Central memory CD4-positive, alpha-beta T cell (primary cell): ENCODE measurements around the gene RIPOR2.
"Not testable (repeated sequence)": the region's sequence is repeated elsewhere in the genome, so short reads cannot be mapped to it uniquely, and the experiment has no call there.

Experiments
- DNase-seq: peaks from one replicate; pipeline ENCODE4 v3.0.0; 2022

Gene RIPOR2

DNA sequence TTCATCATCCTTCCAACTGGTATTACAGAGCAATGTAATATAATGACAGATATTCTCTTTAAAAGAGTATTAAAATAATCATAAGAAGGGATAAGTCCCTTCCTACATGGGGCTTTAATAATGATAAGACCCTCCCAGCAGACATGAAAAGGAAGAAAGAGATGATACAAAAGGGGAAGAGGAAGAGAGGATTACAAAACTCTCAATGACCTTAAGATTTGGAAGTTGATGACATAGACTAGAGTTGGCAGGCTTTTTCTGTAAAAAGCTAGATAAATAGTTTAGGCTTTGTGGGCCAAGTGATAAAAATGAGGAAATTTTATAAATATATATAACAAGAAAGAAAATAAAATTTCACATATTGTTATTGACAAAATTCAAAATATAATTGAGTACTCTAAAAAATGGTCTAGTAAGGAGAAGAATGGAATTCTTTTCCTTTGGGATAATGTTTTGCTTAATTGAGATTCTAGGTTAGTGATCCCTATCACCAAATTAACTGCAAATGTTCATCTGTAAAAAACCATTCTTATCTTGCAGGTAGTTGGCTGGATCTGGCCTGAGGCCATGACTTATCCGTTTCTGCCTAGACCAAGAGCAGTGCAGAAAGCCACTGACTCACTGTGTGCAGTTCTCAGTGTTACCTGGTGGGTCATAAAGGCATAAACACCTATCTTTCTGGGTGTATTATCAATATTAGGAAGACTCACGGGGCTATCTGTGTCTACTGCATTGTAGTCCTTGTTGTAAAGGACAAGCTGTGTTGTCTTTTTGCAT is 11.0 kb downstream of the RIPOR2 start:
- DNase-seq, result no peak

DNA sequence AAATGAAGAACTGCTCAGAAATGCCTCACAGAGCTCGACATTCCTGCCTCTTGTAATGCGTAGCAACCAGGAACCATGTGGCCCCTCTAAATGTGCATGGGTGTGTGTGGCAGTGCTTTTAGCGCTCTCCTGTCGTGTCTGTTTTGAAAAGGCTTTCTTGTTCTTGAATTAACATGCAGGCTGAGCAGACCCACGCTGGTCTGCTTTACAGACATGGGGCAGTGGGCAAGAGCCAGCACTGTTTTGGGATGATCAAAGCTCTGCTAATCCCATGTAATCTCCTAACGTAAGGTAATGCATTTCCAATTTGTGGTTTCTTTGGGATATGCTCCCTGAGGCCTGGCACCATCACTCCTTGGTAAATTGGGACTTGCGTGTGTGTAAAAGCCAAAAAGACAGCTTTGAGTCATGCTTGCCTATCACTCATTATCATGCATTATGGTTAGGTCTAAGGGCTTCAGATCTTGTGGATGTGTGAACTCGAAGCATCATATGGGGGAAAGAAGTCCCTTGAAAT is 11.8 kb downstream of the RIPOR2 start:
- no peak for DNase-seq

- DNase-seq, result no peak
Measured at GRCh38 chr6:24922814-24923213, 12.9 kb downstream of the RIPOR2 start.

- DNase-seq, result no peak
Measured at GRCh38 chr6:24922170-24922569, 13.6 kb downstream of the RIPOR2 start.

DNA sequence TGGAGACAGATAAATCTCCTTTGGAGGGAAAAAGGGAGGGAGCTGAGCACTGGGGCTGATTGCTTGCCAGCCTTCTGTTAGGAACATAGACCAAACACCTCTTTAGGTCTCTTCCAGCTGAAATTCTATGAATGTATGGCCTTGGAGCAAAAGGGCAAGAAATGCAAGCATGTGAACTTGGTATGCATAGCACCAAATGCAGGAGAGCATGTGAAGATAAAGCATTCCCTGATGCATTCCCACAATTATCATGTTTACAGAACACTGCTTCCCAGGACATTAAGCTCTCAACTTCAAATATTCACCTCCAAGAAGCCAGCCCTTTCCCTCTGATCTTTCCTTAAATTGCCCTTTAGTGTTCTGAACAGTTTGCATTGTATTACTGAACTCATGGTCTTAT is 15.6 kb downstream of the RIPOR2 start:
- no peak for DNase-seq

GRCh38 chr6:24919056-24919892 is 16.5 kb downstream of the RIPOR2 start:
- DNase-seq, result no peak

DNA sequence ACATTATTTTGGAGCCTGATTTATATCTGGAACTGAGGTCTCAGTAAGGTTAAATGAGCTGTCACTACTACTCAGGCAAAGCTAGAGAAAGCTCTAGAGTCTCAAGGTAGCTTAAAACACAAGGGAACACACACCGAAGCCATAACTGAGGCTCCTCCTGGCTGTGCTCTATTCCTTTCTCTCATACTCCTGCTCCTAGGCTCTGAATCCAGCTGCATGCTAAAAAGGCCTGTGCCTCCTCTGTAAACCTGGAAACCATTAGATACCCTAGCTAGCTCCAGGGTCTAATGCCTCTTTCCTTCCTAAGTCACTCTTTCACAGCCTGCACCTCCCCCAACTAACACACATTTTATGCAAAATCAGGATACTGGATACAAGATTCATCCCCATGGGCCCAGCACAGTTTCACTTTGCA is 17.1 kb downstream of the RIPOR2 start:
- DNase-seq, result no peak

- no peak for DNase-seq
Measured at GRCh38 chr6:24916496-24916895, 19.3 kb downstream of the RIPOR2 start.

GRCh38 chr6:24915641-24916040 is 20.1 kb downstream of the RIPOR2 start:
- DNase-seq, result no peak

- DNase-seq, result not testable (repeated sequence)
Measured at GRCh38 chr6:24914082-24914481, 21.7 kb downstream of the RIPOR2 start.

DNA sequence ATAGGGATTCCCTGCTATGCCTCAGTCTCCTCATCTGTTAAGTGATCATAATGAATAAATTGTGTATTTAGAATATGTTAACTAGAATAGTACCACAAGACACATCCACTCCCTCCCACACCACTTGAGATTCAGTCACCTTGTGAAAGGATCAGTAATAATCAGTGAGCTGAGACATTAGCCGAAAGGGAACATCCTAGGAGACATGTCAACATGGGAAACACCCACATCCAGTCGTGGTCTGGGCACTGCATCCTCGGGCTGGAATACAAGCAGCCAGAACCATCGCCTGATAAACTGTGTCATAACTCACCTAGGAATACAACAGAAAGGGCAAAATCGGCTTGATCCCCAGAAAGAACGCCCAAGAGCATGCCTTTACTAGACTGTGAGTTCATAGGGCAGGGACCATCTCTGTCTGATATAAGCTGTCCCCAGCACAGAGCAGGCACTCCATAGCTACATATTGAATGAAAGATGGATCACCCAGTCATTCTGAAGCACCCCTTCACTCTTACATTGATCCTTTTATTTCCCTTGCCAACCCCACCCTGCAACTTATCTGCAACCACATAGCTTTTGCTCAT is 23.9 kb downstream of the RIPOR2 start:
- DNase-seq, result no peak

- peak; percentile 35 for DNase-seq
Measured at GRCh38 chr6:24910961-24911725, 24.6 kb downstream of the RIPOR2 start.

DNA sequence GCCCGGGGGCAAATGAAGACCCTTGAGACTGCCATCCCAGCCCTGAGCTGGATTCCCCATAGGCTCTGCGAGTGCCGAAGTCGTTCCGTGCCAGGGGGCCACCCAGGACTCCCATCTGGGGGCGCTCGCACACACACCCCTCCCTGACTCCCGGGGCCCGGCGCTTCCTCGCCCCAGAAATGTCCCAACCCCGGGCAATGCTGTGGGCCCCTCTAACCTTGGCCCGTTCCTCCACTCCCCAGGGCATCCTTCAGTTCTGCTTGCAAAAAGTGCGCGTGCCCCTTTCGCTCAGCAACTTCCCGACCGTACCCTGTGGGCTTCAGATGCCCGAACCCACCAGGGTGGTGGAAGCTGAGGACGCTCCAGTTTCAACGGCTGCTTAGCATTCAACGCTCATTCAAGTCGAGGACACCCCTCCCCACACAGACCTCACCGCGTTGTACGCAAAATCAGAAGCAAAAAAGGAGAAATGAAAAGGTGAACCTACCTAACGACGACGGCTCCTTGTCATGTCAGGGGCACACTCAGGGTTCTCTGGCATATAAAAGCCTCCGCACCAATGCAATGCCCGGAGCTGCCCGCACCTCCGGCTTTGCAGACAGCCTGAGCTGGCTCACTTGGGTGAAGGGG is 25.3 kb downstream of the RIPOR2 start:
- DNase-seq, result peak; percentile 28

- DNase-seq, result no peak
Measured at GRCh38 chr6:24909241-24910216, 26.2 kb downstream of the RIPOR2 start.

DNA sequence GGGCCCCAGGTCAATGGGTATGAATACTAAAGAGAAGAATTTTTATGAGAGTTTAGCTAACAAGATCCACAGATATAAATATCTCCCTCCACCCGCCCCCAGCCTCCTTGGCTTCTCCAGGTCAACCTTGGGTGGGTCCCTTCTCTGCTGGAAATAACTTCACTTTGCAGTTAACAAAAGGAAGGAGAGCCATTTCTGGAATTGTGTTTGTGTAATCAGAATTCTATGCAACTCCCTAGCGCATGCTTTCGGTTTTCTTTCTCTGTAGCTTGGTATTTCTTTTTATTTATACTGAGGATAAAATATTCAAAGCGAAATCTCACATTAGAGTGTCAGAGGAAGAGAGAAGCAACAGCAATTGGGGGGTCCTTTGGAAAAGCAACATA is 27.1 kb downstream of the RIPOR2 start:
- no peak for DNase-seq

DNA sequence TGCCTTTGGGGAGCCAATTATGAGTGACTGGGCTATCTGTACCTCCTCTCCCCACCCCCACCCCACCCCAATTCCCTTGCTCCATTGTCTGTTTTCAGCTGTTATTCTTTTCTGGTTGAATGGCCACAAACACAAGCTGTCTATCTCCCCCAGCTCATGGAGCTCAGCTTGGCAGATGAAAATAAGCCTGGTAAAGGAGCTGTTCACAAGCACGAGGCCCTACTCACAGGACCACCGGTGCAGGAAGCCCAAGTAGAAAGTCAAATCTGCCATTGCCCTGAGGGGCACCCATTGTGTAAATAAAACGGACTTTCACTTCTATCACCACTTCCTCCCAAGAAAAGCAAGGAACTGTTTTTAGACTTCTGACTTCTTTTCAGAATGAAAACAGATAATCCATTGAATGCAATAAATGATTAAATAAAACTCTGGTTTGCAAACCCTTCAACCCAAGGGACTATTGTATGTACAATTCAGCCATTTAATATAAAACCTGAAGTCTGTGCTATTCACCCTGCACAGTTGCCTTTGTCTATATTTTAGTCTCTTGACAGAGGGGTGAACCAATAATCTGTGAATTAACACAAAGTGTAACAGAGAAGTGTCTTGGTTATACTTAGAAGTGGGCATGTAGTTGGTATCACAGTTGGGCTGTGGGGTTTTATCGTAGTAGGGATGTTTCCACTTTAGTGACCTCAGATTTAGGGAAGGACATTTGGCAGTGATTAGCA is 27.7 kb downstream of the RIPOR2 start:
- no peak for DNase-seq

DNA sequence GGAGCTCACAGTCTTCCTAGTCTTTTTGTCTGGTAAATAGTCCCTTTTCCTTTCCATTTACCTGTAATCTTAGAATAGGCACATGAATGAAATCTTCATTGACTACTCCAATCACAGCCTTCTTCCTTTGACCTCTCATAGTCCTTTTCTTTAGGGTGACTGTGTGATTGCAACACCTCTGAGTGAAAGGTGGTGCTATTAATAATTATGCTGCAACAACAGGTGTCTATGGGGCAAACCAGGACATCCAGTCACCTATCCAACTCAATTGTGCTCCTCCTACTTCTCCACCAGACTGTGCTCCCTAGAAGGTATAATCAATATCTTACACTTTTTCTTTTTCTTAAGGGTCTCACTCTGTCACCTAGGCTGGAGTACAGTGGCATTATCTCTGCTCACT is 29.4 kb downstream of the RIPOR2 start:
- no peak for DNase-seq

DNA sequence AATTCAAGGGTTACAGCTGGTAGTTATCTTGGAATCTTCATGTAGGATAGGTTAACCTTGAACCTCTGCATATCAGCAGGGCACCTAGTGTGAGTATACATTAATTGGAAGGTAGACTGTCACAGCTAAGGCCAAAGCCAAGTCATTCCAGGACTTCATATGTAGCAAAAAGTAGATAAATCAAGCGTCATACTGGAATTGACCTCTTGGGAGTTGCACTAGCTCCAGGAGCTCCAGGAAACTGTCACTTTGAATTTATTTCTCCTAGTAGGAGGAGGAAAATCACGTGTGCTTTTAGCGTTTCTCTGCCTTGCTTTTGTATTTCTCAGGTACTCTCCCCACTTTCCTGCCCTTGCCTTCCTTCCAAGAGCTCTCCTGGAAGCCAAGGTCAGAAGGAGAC is 30.3 kb downstream of the RIPOR2 start:
- no peak for DNase-seq

DNA sequence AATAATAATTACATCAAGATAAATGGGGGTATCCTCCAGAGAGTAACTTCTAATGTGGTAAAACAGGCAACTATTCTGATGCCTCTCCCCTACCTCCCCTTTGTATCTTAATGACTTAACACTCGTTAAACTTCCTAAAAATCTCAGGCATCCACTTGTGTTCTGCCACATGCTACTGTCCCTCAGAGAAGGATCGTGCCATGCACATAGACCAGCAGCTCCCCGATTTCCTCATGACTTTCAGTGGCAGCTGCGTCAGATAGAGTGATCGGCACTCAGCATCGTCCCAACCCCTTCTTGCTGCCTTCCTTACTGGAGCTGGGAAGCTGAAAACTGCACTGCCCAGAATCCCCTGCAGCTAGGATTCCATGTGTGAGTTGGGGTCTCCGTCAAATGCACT is 32.1 kb downstream of the RIPOR2 start:
- DNase-seq, result no peak

GRCh38 chr6:24902782-24903181 is 33.0 kb downstream of the RIPOR2 start:
- no peak for DNase-seq
